Adrenal gland (tissue), 5 donors: ENCODE measurements around the gene PTRHD1.

Experiments
- CTCF ChIP-seq, 6 experiments: fragments of 450-650 bp in 4 of 6; fragments of 200-600 bp in 2 of 6; sonication (generic) in 1 of 6; IDR thresholded peaks; 1 replicate in 5 of 6; 2 replicates in 1 of 6; pipeline versions ENCODE4 v1.5.1 to v1.8.0; 2016 to 2021; ENCODE audit warnings: antibody characterized with exemption in 6 of 6, mild to moderate bottlenecking in 2 of 6, moderate library complexity in 1 of 6
- POLR2A ChIP-seq, 2 donors: fragments of 450-650 bp; IDR thresholded peaks; one replicate each; pipeline ENCODE4 v1.6.1; 2017; ENCODE audit warnings: antibody characterized with exemption in 2 of 2, mild to moderate bottlenecking in 2 of 2, moderate library complexity in 1 of 2
- donor health status: DM: no; HTN: no; CAD: no.

- TF ChIP-seq POLR2A (IDR thresholded peaks at IDR 0.05) (no peak), CTCF (IDR thresholded peaks at IDR 0.05) (no peak)
These were observed 46.5 kb upstream of the PTRHD1 start for GRCh38 chr2:24839729-24840128.
